ENCODE results near the gene CX3CL1.

The CX3CL1 gene

DNA sequence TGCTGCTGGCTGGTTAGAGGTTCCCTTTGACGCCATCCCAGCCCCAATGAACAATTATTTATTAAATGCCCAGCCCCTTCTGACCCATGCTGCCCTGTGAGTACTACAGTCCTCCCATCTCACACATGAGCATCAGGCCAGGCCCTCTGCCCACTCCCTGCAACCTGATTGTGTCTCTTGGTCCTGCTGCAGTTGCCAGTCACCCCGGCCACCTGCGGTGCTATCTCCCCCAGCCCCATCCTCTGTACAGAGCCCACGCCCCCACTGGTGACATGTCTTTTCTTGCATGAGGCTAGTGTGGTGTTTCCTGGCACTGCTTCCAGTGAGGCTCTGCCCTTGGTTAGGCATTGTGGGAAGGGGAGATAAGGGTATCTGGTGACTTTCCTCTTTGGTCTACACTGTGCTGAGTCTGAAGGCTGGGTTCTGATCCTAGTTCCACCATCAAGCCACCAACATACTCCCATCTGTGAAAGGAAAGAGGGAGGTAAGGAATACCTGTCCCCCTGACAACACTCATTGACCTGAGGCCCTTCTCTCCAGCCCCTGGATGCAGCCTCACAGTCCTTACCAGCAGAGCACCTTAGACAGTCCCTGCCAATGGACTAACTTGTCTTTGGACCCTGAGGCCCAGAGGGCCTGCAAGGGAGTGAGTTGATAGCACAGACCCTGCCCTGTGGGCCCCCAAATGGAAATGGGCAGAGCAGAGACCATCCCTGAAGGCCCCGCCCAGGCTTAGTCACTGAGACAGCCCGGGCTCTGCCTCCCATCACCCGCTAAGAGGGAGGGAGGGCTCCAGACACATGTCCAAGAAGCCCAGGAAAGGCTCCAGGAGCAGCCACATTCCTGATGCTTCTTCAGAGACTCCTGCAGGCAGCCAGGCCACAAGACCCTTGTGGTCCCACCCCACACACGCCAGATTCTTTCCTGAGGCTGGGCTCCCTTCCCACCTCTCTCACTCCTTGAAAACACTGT lies 11.3 kb downstream of the CX3CL1 start:
- DNase-seq (ENCODE audit: low read depth) = no peak
- H3K4me3 ChIP-seq (ENCODE audit: low read depth, low read length) = no peak overlapping the region
- TF ChIP-seq, protein P1, sequence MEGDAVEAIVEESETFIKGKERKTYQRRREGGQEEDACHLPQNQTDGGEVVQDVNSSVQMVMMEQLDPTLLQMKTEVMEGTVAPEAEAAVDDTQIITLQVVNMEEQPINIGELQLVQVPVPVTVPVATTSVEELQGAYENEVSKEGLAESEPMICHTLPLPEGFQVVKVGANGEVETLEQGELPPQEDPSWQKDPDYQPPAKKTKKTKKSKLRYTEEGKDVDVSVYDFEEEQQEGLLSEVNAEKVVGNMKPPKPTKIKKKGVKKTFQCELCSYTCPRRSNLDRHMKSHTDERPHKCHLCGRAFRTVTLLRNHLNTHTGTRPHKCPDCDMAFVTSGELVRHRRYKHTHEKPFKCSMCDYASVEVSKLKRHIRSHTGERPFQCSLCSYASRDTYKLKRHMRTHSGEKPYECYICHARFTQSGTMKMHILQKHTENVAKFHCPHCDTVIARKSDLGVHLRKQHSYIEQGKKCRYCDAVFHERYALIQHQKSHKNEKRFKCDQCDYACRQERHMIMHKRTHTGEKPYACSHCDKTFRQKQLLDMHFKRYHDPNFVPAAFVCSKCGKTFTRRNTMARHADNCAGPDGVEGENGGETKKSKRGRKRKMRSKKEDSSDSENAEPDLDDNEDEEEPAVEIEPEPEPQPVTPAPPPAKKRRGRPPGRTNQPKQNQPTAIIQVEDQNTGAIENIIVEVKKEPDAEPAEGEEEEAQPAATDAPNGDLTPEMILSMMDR (IDR thresholded peaks at IDR 0.05; ENCODE audit: control insufficient read depth, extremely low read depth, insufficient read depth) = no peak

DNA sequence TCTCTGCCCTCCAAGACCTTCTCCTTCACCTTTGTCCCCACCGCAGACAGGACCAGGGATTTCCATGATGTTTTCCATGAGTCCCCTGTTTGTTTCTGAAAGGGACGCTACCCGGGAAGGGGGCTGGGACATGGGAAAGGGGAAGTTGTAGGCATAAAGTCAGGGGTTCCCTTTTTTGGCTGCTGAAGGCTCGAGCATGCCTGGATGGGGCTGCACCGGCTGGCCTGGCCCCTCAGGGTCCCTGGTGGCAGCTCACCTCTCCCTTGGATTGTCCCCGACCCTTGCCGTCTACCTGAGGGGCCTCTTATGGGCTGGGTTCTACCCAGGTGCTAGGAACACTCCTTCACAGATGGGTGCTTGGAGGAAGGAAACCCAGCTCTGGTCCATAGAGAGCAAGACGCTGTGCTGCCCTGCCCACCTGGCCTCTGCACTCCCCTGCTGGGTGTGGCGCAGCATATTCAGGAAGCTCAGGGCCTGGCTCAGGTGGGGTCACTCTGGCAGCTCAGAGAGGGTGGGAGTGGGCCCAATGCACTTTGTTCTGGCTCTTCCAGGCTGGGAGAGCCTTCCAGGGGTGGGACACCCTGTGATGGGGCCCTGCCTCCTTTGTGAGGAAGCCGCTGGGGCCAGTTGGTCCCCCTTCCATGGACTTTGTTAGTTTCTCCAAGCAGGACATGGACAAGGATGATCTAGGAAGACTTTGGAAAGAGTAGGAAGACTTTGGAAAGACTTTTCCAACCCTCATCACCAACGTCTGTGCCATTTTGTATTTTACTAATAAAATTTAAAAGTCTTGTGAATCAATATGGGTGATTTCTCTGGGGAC lies 12.2 kb downstream of the CX3CL1 start:
- TF ChIP-seq, protein P1 (IDR thresholded peaks at IDR 0.05; ENCODE audit: control insufficient read depth, extremely low read depth, insufficient read depth) = no peak
- H3K4me3 ChIP-seq (ENCODE audit: low read depth, low read length) = no peak overlapping the region
- no peak for DNase-seq (ENCODE audit: low read depth)

DNA sequence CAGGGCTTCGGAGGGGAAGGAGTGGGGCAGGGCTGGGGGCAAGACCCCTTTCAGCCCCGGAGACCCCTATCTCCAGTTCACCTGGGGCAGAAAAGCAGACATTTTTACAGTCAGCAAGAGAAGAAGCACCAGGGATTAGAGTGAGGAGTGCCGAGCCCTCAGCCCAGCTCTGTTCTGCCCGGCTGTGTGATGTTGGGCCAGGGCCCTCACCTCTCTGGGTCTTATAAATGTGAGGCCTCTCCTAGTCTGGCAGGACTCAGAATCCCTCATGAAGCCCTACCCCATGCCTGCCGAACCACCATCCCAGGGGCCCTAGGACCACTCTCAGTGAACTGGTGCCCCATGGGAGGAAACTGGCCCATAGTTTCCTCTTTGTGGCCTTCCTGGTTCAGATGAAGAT lies 12.8 kb downstream of the CX3CL1 start:
- H3K4me3 ChIP-seq (ENCODE audit: low read depth, low read length) = no peak overlapping the region
- TF ChIP-seq, protein P1 (IDR thresholded peaks at IDR 0.05; ENCODE audit: control insufficient read depth, extremely low read depth, insufficient read depth) = no peak
- no peak for DNase-seq (ENCODE audit: low read depth)

DNA sequence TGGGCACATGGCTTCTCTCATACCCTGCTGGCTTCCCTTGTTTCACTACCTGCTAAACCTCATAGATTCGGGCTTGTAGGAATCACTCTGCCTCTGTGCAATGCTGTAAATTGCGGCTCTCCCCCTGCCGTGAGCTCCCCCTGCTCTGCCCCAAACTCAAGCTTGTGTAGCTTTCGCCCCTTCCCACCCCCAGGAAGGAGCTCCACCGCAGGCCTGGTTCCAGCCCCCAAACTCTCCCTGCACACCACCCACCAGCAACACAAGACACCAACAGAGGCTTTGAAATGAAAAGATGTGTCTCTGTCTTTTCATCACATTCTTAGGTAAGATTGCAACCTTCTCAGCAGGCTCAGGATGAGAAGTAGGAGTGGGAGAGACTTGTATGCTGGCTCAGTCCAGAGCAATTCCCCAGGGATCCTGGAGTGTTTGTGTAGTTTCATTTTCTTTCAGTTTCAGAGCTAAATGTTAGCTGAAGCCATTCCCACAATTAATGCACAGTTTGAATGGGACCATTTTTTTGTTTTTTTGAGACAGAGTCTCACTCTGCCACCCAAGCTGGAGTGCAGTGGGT lies 14.2 kb downstream of the CX3CL1 start:
- TF ChIP-seq, protein P1 (IDR thresholded peaks at IDR 0.05; ENCODE audit: control insufficient read depth, extremely low read depth, insufficient read depth) = no peak
- no peak for DNase-seq (ENCODE audit: low read depth)
- no peak overlapping the region for H3K4me3 ChIP-seq (ENCODE audit: low read depth, low read length)

DNA sequence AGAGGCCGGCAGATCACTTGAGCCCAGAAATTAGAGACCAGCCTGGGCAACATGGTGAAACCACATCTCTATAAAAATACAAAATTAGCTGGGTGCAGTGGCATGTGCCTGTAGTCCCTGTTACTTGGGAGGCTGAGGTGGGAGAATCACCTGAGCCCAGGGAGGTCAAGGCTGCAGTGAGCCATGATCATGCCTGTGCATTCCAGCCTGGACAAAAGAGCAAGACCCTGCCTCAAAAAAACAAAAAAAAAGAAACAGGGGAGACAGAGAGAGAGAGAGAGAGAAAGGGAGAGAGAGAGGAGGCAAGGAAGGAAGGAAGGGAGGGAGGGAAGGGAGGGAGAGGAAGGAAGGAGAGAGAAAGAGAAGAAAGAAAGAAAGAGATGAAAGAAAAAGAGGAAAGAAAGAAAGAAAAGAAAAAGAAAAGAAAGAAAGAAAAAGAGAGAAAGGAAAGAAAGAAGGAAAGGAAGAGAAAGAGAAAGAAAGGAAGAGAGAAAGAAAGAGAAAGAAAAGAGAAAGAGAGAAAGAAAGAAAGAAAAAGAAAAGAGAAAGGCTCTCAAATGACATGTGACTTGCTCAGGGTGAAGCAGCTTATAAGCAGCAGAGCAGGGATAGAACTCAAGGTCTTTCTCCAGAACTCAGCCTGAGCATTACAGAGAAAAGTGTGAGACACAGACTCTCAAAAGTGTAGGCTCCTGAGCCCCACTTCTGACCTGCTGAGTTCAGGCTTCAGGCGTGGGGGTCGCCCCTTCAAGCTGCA lies 15.5 kb downstream of the CX3CL1 start:
- no peak for DNase-seq (ENCODE audit: low read depth)
- TF ChIP-seq, protein P1 (IDR thresholded peaks at IDR 0.05; ENCODE audit: control insufficient read depth, extremely low read depth, insufficient read depth) = no peak
- H3K4me3 ChIP-seq (ENCODE audit: low read depth, low read length) = no peak overlapping the region

Data from LNCaP clone FGC (cell line).